ENCODE data around the gene CUBN.

Gene CUBN

DNA sequence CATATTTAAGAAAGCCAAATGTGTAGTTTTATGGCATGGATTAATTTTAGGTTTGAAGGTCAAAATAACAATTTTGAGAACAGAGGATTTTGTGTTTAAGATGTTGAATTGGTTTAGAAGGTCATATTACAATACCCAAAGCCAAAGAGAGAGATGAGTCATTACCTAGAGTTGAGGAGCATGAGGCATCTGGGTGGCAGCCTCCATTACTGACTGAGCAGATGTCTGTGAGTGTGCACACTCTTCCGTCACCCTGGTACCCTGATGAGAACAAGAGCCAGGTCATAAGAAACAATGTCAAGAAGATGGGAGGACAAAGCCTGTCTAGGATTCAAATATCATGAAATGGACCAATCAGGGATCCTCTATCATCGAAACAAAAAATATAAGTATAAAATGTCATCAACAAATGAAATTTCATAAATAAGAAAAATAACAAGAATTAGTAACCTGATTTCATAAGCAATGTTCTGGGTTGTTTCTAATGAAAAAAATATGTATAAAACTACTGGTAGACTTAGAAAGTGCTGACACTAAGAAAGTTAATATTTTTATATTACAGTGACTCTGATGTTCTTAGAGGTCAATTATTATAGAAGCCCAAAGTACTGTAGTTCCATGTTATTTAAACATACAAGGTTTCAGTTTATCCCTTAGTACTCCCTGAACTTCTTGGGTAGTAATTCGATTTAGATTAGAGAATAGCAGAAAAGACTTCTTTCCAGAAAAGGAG lies 20.0 kb downstream of the CUBN start:
- no peak for FAIRE-seq

DNA sequence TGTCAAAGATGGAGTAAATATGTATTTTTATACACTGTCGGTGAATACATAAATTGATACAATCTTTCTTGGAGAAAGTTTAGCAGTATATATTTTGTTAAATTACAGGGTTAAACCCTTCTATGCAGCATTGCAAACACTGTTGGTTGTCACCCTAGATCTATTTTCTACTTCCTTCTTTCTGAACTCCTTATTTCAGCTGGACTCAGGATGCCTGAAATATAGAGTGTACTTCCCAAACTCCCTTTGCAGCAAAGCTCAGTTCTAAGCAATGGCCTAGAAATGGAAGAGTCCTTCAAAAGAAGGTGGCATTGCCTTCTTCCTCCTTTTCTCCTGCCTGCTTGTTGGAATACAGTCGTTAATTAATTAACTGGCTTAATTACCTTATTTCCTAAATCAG lies 20.6 kb downstream of the CUBN start:
- no peak for DNase-seq (ENCODE audit: insufficient read length, low spot score)
- no peak for FAIRE-seq

More for the DNA sequence above, 20.0 kb downstream of the CUBN start:
- DNase-seq (ENCODE audit: insufficient read length, low spot score), result no peak

GRCh38 chr10:17106991-17107390 lies 22.6 kb downstream of the CUBN start:
- no peak for DNase-seq (ENCODE audit: insufficient read length, low spot score)
- no peak for FAIRE-seq

DNA sequence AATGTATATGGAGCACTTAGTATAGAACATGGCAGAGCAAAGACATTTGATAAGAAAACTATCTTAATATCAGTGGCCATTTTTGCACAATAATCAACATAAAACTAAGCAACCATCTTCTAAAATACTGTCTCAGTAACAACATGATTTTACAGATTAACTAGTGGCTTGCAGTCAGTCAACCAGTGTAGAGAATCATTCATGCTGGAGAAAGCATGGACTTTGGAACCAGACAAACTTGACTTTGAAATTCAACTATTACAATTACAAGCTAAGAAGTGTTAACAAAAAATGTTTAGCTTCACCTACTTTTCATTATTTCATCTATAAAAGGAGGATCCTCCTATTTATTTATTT lies 27.7 kb downstream of the CUBN start:
- FAIRE-seq (no peak), DNase-seq (ENCODE audit: insufficient read length, low spot score) (no peak)

DNA sequence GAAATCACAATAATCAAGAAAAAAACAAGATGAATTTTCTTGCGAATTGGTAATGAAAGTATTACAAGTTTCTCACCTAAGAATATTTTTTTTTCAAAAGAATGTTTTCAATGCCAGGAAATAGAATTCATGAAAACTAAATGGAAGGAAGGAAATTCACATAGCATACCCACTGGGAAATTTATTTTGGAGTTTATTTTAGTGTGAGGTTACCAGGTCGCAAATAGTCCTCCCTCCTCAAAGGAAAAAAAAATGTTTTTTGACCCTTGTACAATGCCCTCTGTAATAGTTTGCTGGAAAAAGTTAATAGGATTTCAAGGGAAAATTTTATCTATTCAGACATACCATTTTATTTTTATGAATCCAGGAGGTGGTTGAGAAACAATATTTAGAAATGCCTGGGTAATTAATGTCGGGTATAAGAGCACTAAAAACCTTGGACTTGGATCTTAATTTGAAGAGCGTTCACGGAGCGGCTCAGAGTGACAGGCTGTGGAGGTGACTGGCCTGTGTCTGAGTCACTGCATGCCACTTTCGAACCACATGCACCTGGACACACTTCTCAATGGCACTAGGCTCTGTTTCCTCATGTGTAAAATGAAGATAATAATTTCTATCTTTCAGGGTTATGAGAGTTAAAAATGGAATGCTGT lies 28.2 kb downstream of the CUBN start:
- DNase-seq (ENCODE audit: insufficient read length, low spot score) (no peak), FAIRE-seq (no peak)

DNA sequence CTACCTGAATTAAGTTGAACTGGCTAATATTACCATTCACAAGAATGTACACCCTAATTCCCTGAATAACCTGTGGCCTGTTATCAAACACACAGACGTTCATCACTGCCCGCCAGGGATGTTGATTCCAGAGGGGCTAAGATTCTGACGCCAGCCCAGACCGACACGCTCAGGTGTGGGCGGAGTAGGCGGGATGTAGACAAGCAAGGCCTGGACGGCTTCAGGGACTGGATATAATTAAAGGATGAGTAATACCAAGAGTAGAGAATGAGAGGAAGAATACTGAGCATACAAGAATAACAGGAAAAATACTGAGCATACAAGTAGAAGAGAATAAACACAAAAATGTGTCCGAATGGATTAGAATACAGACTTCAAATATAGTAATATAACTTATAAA lies 29.0 kb downstream of the CUBN start:
- DNase-seq (ENCODE audit: insufficient read length, low spot score), result no peak
- no peak for FAIRE-seq

DNA sequence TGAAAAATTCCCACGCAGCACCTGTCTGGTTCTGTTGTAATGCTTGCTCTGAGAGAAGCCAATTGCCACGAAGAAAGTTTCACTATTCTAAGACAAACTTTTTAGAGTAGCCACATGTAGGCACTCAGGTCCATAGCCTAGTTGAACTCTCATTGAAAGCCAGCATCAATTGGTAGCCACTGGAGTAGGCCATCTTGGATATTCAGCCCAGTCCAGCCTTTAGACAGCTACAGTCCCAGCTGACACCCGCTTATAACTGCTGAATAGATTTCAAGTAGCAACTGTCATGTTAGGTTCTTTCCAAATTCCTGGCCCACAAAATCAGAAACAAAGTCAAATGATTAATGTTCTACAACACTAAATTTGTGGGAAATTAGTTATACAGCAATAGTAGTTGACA lies 31.6 kb downstream of the CUBN start:
- no peak for DNase-seq (ENCODE audit: insufficient read length, low spot score)
- no peak for FAIRE-seq

DNA sequence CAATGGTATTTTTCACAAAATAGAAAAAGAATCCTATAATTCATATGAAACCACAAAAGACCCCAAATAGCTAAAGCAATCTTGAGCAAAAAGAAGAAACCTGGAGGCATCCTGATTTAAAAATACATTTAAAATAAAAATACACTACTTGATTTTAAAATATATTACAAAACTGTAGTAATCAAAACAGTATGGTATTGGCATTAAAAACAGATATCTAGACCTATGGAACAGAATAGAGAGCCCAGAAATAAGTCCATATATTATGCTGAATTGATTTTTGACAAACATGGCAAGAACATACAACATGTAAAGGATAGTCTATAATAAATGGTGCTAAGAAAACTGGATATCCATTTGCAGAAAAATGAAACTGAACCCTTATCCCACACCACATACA lies 34.8 kb downstream of the CUBN start:
- no peak for DNase-seq (ENCODE audit: insufficient read length, low spot score)
- FAIRE-seq, result no peak

DNA sequence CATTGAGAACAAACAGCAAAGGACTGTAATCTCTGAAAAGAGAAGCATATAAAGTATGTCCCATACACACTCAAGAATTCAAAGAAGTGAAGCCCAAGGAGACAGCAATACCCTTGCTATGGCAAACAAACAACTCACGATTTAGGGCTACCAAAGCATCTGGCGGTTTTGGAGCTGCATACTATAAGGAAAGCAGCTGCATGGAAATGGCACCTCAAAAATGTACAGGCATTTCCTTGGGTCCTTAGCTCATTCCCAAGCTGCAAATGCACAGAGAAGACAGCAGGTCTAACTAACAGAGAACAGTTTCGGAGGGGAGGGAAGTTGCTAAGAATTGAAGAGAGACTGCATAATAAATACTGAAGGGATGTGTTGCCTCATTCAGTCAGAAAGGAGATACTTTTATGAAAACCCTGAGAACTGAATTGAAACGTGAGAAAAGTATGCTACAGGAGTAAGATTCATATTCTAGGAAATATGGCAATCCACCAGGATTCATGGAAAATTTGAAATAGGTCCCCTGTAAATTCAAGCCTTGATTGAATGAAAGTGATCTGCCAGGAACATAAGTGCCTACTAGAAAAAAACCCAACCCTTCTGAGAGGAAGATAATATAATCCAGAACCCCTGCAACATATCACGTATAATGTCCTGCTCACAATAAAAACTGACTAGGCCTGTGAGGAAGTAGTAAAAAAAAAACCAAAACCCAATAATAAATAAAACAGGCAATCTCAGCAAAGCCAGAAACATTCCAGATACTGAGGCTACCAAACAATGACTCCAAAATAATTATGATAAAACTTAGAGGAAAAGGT lies 36.4 kb downstream of the CUBN start:
- FAIRE-seq, result no peak
- no peak for DNase-seq (ENCODE audit: insufficient read length, low spot score)

- FAIRE-seq (no peak), DNase-seq (ENCODE audit: insufficient read length, low spot score) (no peak)
These were observed 37.2 kb downstream of the CUBN start for GRCh38 chr10:17092216-17092944.

DNA sequence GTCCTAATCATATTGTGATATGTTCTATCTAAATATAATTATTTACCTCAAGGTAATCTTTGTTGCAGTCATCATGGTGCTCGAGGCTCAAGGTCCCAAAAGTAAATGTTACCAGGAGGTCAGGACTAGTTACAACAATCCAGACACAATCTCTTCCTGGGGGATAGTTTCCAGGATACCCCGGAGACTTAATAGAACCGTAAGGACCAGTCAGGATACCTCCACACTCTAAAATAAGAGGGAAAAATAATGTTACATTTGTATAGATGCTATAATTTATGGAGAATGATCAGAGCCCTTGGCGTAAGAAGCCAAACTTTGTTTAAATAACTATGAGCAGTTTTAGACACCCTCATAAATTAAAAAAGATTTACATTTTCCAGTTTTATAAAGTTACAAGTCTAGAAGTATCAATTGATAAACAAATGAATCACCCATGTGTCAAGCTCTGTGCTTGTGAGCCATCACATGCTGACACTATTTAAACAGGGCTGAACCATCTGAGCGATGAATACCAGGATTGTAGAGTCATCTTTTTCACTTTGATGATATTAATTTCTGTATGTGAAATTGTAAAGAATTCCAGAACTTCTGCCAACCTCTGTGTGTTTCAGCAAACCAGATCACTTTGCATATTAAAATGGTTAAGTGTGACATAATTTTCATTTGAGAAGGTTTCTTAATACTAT lies 41.3 kb downstream of the CUBN start:
- DNase-seq (ENCODE audit: insufficient read length, low spot score) (no peak), FAIRE-seq (no peak)

DNA sequence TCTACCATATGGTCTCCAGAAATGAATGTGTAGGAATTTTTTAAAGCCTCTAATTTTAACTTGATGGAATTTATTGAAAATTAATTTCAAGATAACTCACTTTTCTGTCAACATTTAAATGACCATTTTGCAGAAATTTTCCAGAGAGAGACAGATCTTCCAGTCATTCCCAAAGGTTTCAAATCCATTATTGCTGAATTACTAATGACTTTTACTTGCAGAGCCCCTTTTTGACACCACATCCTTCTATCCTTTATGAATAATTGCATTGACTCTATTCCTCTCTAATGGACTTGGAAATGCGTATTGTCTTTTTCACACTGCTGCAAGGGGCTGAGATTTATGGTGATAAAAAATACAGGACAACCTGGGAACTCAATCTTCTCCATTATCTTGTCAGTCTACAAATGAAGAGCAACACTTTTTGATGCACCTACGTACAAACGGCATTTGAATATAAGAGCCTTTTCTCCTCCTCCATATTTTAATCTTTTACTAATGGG lies 42.7 kb downstream of the CUBN start:
- FAIRE-seq (no peak), DNase-seq (ENCODE audit: insufficient read length, low spot score) (no peak)

GRCh38 chr10:17085011-17085725 lies 44.4 kb downstream of the CUBN start:
- DNase-seq (ENCODE audit: insufficient read length, low spot score) (no peak), FAIRE-seq (no peak)

DNA sequence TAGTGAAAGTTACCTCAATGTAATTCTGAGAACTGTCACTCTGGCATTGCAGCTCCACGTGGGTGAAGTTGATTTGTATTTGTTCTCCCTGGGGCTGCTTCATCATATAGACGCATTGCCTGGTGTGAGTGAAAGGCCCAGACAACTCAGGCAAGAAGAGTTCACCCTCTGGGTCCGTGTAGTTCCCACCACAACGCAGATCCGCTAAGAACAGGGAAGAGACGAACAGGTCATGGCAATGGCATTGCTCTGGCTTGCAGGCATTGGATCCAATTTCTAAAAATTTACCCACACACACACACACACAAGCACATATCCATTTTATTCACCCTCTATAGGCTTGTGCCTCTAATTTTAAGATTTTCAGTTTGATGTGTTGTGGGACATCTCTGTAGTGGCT lies 45.4 kb downstream of the CUBN start:
- DNase-seq (ENCODE audit: insufficient read length, low spot score) (no peak), FAIRE-seq (no peak)

DNA sequence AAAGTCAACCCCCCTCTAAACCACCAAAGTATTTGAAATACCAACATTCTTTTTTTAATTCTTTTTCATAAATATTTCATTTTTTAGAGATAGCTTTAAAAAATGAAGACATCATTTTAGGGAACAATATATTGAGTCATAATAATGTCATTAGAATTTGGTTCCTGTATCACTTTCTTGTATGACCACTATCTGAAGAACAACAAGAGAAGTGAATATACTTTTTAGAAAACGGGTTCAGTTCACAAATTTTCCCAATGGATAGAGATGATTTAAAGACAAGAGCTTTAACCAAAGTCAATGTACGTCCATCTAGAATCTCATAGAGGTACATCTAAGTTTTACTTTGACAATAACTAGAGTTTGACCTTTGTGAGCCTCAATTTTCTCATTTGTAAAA lies 48.2 kb downstream of the CUBN start:
- no peak for FAIRE-seq
- DNase-seq (ENCODE audit: insufficient read length, low spot score), result no peak

GRCh38 chr10:17077890-17078289 lies 51.7 kb downstream of the CUBN start:
- FAIRE-seq (no peak), DNase-seq (ENCODE audit: insufficient read length, low spot score) (no peak)

DNA sequence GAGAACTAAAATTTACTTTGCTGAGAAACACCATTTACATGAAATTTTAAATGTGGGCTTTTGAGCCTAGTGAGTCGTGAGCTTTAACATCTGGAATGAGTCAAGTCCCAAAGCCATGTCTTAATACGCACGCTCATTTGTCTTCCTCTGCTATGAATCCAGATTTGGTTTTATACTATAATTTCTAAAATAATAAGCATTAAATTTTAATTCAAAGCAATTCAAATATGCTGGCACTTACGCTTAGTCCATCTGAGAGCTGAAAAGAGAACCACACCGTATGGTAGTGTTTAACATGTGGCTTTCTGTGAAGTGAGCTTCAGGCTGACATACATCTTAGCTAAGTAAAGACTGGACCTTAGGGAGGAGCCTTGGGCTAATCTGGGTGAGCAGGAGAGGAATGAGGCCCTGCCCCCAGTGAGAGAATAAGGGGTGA lies 52.2 kb downstream of the CUBN start:
- no peak for DNase-seq (ENCODE audit: insufficient read length, low spot score)

DNA sequence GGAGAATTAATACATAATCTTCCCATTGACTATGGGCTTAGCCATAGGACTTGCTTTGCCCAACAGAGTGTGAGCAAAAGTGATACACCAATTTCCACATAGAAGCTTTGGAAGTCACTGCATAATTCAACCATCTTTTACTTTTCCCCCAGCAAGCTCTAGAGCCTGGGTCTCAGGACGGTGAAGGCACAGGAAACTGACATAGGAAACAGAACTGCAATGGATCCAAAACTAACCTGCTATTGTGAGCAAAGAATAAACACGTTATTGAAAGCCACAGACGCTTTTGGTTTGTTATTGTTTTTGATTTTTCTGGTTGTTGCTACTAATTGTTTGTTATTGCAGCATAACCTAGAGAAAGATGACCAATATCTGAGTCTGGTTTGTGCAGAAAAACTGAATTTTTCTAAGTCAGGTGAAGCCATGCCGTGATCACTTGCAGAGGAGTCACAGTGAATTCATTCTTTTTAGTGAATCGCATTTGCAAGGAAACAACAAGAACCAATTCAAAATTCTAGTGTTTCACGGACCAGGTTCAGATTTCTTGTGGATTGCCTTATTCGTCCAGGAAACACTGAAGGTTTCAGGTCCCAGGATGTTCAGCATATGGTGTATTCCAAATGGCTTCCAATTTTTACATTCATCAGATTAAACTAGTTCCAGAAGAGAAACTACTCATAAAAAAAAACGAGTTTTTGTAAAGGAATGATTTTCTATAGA lies 52.8 kb downstream of the CUBN start:
- DNase-seq (ENCODE audit: insufficient read length, low spot score) (no peak), FAIRE-seq (no peak)

More for the DNA sequence above, 52.2 kb downstream of the CUBN start:
- no peak for FAIRE-seq
